ENCODE data around the gene UNCX.

Gene UNCX

DNA sequence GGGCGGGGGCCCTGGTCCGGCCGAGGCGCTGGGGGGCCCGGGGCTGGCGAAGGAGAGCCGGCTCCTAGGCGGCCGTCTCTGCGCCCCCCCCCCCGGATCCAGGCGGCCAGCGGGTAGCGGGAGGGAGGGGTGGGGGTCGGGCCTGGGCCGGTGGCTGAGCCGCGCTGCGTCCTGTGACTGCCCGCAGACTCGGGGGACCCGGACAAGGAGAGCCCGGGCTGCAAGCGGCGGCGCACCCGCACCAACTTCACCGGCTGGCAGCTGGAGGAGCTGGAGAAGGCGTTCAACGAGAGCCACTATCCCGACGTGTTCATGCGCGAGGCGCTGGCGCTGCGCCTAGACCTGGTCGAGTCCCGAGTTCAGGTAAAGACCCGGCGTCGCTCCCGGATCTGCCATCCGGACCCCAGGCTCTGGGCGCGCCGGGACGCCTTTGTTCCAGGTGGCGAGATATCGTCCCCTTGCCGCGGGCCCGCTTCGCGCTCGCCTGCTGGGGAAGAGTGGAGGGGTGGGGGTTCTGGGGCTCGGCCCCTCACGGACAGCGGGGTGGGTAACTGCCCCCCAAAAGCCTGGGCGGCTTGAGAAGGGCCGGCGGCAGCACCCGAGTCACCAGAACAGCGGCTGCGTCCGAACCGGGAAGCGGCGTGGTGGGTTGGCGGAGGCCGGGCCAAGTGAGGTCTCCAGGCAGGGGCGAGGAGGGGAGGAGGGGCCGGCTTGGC lies 819 bp downstream of the UNCX start:
- DNase-seq: no peak

GRCh38 chr7:1234049-1234880 lies 1.6 kb downstream of the UNCX start:
- DNase-seq: no peak

GRCh38 chr7:1234881-1235500 lies 2.3 kb downstream of the UNCX start:
- peak; percentile 98 for DNase-seq

- DNase-seq: peak; percentile 55
These were observed 2.9 kb downstream of the UNCX start for GRCh38 chr7:1235501-1236131.

- peak; percentile 43 for DNase-seq
These were observed 3.5 kb downstream of the UNCX start for GRCh38 chr7:1236132-1236661.

DNA sequence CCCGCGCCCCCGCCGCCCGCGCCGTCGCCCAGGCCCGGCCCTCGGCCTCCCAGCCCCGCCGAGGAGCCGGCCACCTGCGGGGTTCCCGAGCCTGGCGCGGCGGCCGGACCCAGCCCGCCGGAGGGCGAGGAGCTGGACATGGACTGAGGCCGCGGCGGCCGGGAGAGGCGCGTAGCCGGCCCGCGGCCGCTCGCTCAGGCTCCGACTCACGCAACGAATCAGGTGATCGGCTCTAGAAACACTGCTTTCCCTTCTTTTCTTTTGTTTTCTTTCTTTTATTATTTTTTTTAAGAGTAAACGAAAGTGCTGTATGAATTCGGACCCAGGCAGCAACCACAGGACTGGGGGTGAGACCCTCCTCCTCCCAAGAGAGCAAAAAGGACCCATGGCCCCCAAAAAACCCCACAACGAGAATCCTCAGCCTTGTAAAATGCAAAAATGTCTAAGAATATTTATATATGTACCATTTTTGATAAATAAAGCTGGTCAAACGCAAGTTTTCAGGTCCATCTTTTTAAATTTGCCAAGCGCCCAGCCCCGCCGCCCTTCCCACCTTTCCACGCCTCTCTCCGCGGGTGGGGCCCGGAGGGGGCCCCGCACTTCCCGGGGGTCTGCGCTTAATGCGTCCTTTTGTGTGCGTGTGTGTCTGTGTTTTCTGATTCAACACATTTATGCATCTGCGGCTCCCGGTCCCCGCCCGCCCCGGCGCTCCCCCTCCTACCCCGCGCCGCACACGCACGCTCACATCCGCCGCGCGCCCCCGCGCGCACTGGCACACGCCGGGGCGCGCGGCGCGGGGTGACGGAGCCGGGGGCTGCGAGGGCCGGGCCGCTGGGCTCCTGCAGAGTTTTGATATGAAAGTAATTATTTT lies 4.4 kb downstream of the UNCX start:
- DNase-seq: no peak

DNA sequence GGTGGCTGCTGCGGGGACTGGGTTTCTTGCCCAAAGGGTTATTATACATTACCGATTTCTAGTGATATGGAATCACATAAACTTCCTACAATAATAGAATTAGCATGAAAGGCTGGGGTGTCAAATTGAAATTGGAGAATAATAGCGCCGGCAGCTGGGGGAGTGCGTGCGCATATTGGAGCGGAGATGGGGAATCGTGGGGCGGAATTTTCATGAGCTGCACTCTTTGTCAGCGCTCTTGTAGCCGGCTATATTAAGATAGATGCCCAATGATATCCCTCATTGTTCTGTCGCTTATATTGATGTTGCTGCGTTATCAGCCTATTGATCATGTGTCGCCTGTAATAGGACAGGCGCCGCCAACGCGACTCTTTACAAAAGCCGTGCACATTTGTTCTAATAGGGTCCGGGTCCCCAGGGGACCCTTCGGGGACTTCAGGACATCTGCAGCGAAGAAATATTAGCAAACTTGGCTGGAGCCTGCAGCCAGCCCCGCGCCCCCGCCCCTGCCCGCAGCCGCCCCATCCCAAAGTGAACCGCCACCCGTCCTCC lies 5.1 kb downstream of the UNCX start:
- DNase-seq: no peak

DNA sequence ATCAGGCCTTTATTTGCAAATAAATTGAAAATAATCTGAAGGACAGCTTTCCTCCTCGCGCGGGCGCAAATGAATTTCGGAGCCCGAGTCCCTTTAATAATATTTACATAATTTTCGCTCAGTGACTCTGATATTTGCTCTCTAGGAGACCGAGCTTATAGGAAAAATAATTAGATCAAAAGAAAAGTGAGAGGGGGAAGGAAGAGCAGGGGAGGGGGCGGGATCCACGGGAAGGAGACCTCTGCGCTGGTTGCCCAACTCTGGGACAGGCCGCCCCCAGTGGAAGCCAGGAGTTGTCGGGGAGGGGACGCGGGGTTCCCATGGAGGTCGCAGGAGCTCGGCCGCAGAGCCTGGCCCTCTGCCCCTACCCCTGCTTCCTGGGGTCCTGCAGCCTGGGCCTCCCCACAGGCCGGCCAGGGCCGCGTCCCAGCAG lies 5.8 kb downstream of the UNCX start:
- no peak for DNase-seq

DNA sequence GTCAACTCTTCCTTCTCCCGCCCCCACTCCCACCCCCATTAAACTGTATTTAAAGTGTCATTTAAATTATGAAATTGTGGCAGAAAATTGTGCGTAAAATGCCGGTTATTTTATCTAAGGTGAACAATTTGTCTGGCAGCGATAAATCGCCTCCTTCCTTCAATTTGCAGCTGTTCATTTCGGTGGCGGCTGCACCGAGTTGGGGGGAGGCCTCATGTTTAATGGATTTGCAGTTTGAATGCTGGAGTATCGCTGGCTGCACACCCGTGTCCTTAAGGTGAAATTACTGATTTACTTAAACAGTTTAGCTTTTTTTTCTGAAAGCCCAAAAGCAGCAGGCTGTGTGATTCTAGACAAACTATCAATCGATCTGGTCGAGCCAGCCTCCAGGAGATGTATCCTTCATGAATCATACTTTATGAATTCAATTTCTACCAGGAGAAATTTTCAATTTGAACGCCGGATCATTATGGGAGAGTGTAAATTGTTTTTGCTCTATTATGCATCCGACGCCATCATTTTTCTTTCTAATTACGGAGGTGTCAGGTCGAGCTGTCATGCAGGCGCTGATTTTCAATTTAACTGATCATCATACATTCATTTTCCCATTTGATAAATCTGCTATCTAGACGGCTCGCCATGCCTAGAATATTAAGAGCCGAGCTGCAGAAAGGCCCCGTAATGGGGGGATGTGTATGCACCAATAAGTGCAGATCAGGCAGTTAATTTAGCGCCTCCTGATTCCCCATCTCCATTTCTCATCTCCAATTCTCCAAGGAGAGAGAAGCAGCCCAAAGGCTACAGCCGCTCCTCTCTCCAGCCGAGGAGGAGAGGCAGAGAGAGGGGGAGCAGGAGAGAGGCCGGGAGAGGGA lies 6.5 kb downstream of the UNCX start:
- DNase-seq: no peak

GRCh38 chr7:1239803-1240516 lies 7.3 kb downstream of the UNCX start:
- DNase-seq: no peak

DNA sequence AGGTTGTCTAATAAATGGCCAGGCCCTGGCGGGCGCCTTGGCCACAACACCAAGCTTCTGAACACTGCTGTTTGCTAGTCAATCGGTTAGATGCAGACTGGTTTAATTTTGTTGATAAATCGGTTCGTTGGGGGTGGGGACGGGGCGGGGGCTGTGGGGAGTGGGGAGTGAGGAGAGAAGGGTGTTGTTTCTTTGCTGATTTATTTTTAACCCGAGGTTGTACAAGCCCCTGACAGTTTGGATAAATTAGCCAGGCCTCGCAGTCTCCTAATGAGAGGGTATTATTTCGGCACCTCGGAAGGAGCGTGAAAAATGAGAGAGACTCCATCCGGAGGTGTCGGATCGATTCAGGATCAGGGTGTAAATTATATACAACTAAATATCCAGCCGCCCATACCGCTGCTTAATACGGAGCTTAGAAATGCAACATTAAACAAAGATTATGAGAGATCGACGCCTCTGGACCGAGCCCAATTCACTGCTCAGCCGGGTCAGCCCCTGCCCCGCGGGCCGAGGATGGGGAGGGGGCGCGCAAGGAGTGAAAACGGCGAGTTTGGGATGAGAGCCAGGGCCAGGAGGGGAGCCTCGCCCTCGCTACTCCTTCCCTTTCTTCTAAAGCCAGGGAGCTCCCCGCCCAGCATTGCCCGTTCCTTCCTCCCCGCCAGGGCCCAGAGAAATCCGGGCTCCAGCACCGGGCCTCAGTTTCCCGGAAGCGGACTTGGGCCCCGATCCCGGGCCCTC lies 8.0 kb downstream of the UNCX start:
- DNase-seq: no peak

GRCh38 chr7:1241258-1241602 lies 8.6 kb downstream of the UNCX start:
- no peak for DNase-seq

DNA sequence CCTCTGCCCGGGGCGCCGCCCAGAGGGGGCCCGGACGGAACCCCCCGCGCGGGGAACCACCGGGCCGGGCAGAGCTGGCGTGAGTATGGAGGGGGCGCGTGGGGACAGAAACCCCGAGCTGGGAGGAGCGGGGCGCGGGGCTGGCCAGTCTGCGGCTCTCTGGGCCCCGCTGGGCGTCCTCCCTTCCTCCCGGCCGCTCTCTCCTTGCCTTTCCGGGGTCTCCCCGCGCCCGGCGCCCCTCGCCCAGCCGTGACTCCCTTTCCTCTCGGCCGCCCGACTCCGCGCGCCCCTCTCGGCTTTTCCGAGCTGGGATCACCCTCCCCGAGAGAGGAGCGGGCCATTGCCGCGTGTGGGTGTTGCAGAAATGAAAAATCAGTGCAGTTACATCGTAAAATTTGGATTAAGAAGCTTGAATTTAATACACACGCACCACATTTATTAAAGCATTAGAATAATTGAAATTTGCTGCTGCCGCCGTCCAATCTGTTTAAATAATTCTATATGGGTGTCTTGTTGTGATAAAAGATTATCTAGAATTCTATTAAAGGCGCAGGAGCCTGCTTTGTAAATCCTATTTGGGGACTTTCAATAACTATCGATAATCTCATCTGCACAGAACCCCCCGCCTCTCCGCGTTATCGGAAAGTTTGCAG lies 9.1 kb downstream of the UNCX start:
- DNase-seq: no peak

- DNase-seq: no peak
These were observed 9.6 kb downstream of the UNCX start for GRCh38 chr7:1242256-1242605.

DNA sequence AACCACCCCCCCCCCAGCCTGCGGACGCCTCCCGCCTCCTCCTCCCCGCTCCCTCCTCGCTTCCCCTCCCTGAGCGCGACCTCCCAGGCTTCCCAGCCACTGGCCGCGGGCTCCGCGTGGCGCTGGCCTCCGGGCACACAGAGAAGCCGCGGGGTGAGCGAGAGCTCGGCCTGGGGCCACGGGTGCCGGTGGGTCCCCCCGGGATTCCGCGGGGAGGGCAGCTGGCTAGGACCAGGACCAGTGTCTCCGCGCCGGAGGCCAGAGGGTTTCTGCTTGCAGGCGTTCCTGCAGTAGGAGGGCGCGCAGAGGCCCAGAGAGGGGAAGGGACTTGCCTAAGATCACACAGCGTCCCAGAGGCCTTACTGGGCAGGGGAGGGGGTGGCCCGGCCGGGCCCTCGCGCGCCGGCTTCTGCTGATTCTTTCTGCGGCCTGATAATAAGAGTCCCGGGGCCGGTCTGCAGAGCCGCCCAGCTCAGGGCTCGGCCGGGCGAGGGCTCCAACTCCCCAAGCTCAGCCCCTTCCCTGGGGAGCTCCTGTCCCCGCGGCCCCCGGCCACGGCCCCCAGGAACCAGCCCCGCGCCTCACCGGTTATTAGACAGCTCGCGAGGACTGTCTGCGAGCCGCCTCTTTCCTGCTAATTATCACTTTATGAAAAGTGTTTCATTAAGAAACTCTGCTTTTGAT lies 10.1 kb downstream of the UNCX start:
- no peak for DNase-seq

- no peak for DNase-seq
These were observed 10.8 kb downstream of the UNCX start for GRCh38 chr7:1243290-1243963.

- DNase-seq: no peak
These were observed 11.3 kb downstream of the UNCX start for GRCh38 chr7:1243964-1244416.
